IMR-90 (cell line): ENCODE measurements around the gene LPAR1. TPM values are rescaled to one million over a fixed set of nuclear protein-coding genes. Genes with fewer than 3 reads are reported as not detected.

Experiments
- ATAC-seq: fragments of 200-7000 bp; cut with Tn5 transposase; 2 replicates; pipeline ENCODE4 v1.9.1; 2020; ENCODE audit warnings: low read depth, mild to moderate bottlenecking, moderate library complexity
- BruUV-seq: library from RNA; stranded (reverse); fragments of 400-500 nt; replicated peaks from 2 replicates; lab custom pipeline; 2021; lab: Mats Ljungman, UMichigan
- CTCF ChIA-PET: fragments of 300-600 bp; formaldehyde crosslinking; extraction: SDS; loops from one replicate; lab custom pipeline; 2021; ENCODE audit warnings: antibody characterized with exemption; lab: Yijun Ruan, JAX
- POLR2A ChIA-PET: fragments of 300-600 bp; sonication (Branson Sonifier 250); formaldehyde crosslinking; loops from one replicate; lab custom pipeline; 2022; ENCODE audit warnings: antibody characterized with exemption; ENCODE audit not compliant: unreplicated experiment; lab: Charles Lee
- DNase-seq: peaks from one replicate; pipeline ENCODE4 v3.0.0; 2013
- H2AFZ ChIP-seq: replicated peaks from 2 replicates; pipeline ENCODE3; 2013; ENCODE audit warnings: low read length, mild to moderate bottlenecking; ENCODE audit not compliant: poor library complexity
- H2AK5ac ChIP-seq: 2 replicates; pipeline ENCODE4 v1.6.1; 2013; ENCODE audit warnings: low read depth, low read length, inconsistent platforms
- H2AK9ac ChIP-seq: replicated peaks from 2 replicates; pipeline ENCODE3; 2013; ENCODE audit warnings: mild to moderate bottlenecking, low read depth, low read length, moderate library complexity; ENCODE audit not compliant: poor library complexity
- H2BK120ac ChIP-seq: 2 replicates; pipeline ENCODE4 v1.6.1; 2013; ENCODE audit warnings: low read depth, low read length, inconsistent platforms
- H2BK15ac ChIP-seq: 3 replicates; pipeline ENCODE4 v1.6.1; 2013; ENCODE audit warnings: low read depth, low read length, inconsistent platforms
- H2BK20ac ChIP-seq: 2 replicates; pipeline ENCODE4 v1.6.1; 2013; ENCODE audit warnings: low read depth, mild to moderate bottlenecking, inconsistent platforms, low read length, moderate library complexity
- H2BK5ac ChIP-seq: 2 replicates; pipeline ENCODE4 v1.6.1; 2013; ENCODE audit warnings: mild to moderate bottlenecking, low read depth, low read length, inconsistent platforms; ENCODE audit not compliant: poor library complexity, severe bottlenecking
- H3K14ac ChIP-seq: replicated peaks from 2 replicates; pipeline ENCODE4 v1.6.1; 2013; ENCODE audit warnings: low read depth, low read length, inconsistent platforms
- H3K18ac ChIP-seq: 2 replicates; pipeline ENCODE4 v1.6.1; 2013; ENCODE audit warnings: low read depth, low read length, control low read depth
- H3K23ac ChIP-seq: 2 replicates; pipeline ENCODE4 v1.6.1; 2013; ENCODE audit warnings: low read depth, low read length, inconsistent platforms
- H3K27ac ChIP-seq: 2 replicates; pipeline ENCODE4 v1.5.1; 2013; ENCODE audit warnings: mild to moderate bottlenecking, control low read depth, low read length; ENCODE audit not compliant: insufficient read depth
- H3K27me3 ChIP-seq: 2 replicates; pipeline ENCODE4 v1.6.1; 2013; ENCODE audit warnings: low read length; ENCODE audit not compliant: control insufficient read depth, insufficient read depth
- H3K36me3 ChIP-seq: 2 replicates; pipeline ENCODE4 v1.6.1; 2013; ENCODE audit warnings: low read length, mixed read lengths; ENCODE audit not compliant: control insufficient read depth, insufficient read depth
- H3K4ac ChIP-seq: 2 replicates; pipeline ENCODE4 v1.6.1; 2013; ENCODE audit warnings: low read depth, low read length, inconsistent platforms
- H3K4me1 ChIP-seq: 2 replicates; pipeline ENCODE4 v1.6.1; 2013; ENCODE audit warnings: low read length, mixed read lengths; ENCODE audit not compliant: control insufficient read depth, insufficient read depth
- H3K4me2 ChIP-seq: 2 replicates; pipeline ENCODE4 v1.6.1; 2013; ENCODE audit warnings: low read depth, mild to moderate bottlenecking, control low read depth, low read length, moderate library complexity
- H3K4me3 ChIP-seq: 2 replicates; pipeline ENCODE4 v1.5.1; 2013; ENCODE audit warnings: low read depth, mild to moderate bottlenecking, control low read depth, low read length, moderate library complexity; ENCODE audit not compliant: insufficient read depth
- H3K56ac ChIP-seq: 2 replicates; pipeline ENCODE4 v1.6.1; 2013; ENCODE audit warnings: low read length, inconsistent platforms; ENCODE audit not compliant: insufficient read depth; ENCODE audit errors: extremely low read depth
- H3K79me1 ChIP-seq, 2 experiments: 2 replicates each; pipeline ENCODE4 v1.6.1; 2013; ENCODE audit warnings: low read length in 2 of 2, inconsistent platforms in 1 of 2, low read depth in 1 of 2
- H3K9ac ChIP-seq: 2 replicates; pipeline ENCODE4 v1.6.1; 2013; ENCODE audit warnings: low read depth, low read length, control low read depth
- H3K9me1 ChIP-seq: 2 replicates; pipeline ENCODE4 v1.6.1; 2013; ENCODE audit warnings: low read length, inconsistent platforms; ENCODE audit not compliant: insufficient read depth
- H3K9me3 ChIP-seq: 2 replicates; pipeline ENCODE4 v1.6.1; 2013; ENCODE audit warnings: low read length; ENCODE audit not compliant: control insufficient read depth, insufficient read depth
- H4K20me1 ChIP-seq: 2 replicates; pipeline ENCODE4 v1.6.1; 2013; ENCODE audit warnings: low read length, inconsistent platforms; ENCODE audit not compliant: insufficient read depth
- H4K5ac ChIP-seq: 2 replicates; pipeline ENCODE4 v1.6.1; 2013; ENCODE audit warnings: mild to moderate bottlenecking, low read depth, low read length, control low read depth
- H4K8ac ChIP-seq, 2 experiments: 2 replicates each; pipeline ENCODE4 v1.6.1; 2013; ENCODE audit warnings: low read depth in 2 of 2, low read length in 2 of 2, control low read depth in 1 of 2, inconsistent platforms in 1 of 2
- H4K91ac ChIP-seq: 2 replicates; pipeline ENCODE4 v1.6.1; 2013; ENCODE audit warnings: low read depth, low read length, inconsistent platforms; ENCODE audit not compliant: insufficient read depth
- CEBPB ChIP-seq: IDR thresholded peaks from 2 replicates; pipeline ENCODE4 v1.6.1; 2012; ENCODE audit warnings: low read depth, low read length, improper control_type of control experiment
- CHD1 ChIP-seq: IDR thresholded peaks from 2 replicates; pipeline ENCODE4 v1.6.1; 2012; ENCODE audit warnings: low read depth, low read length, improper control_type of control experiment
- CTCF ChIP-seq: conservative IDR thresholded peaks from 2 replicates; pipeline ENCODE4 v1.5.1; 2012; ENCODE audit warnings: mild to moderate bottlenecking, low read depth, low read length, improper control_type of control experiment
- ELK1 ChIP-seq: fragments of 150-350 bp; IDR thresholded peaks from 2 replicates; pipeline ENCODE4 v1.6.1; 2016; ENCODE audit warnings: low read depth, mild to moderate bottlenecking, low read length, moderate library complexity, borderline replicate concordance
- FOS ChIP-seq: fragments of 150-350 bp; IDR thresholded peaks from 2 replicates; pipeline ENCODE4 v1.6.1; 2016; ENCODE audit warnings: low read depth, low read length
- MAFK ChIP-seq: IDR thresholded peaks from 2 replicates; pipeline ENCODE4 v1.6.1; 2012; ENCODE audit warnings: low read depth, low read length, improper control_type of control experiment
- MXI1 ChIP-seq: IDR thresholded peaks from 2 replicates; pipeline ENCODE4 v1.6.1; 2012; ENCODE audit warnings: low read depth, mild to moderate bottlenecking, low read length, moderate library complexity, borderline replicate concordance
- RAD21 ChIP-seq: IDR thresholded peaks from 2 replicates; pipeline ENCODE4 v1.6.1; 2012; ENCODE audit warnings: low read length, improper control_type of control experiment
- SMC3 ChIP-seq: fragments of 150-350 bp; IDR thresholded peaks from 2 replicates; pipeline ENCODE4 v1.6.1; 2016; ENCODE audit warnings: low read depth, mild to moderate bottlenecking, antibody characterized with exemption, low read length, moderate library complexity
- USF2 ChIP-seq: fragments of 150-350 bp; IDR thresholded peaks from 2 replicates; pipeline ENCODE4 v1.6.1; 2017; ENCODE audit warnings: mild to moderate bottlenecking, antibody characterized with exemption, low read length, low read depth
- WGBS, 2 experiments: methylation state at CpG; one replicate each; pipeline versions ENCODE4 v1.1.5 to v1.1.7; 2013; ENCODE audit warnings: missing lambda C conversion rate in 2 of 2; ENCODE audit not compliant: insufficient read length in 1 of 2; ENCODE audit errors: extremely low coverage in 2 of 2; 5-methylcytosine and 5-hydroxymethylcytosine counted together
- dilution Hi-C: fragments of 300-500 bp; cut with HindIII; formaldehyde crosslinking; loops from one replicate; pipeline ENCODE4 v1.14.3; 2018; ENCODE audit warnings: low sequenced_read_pairs; ENCODE audit not compliant: unreplicated experiment
- in situ Hi-C: fragments of 300-500 bp; cut with MboI; formaldehyde crosslinking; loops from 3 replicates; pipeline ENCODE4 v1.14.3; 2019; ENCODE audit warnings: low sequenced_read_pairs, inconsistent platforms, mixed read lengths
- intact Hi-C: fragments of 100-400 bp; cut with micrococcal nuclease; formaldehyde crosslinking; loops from 2 replicates; pipeline ENCODE4 v1.10.0; 2022
- polyA plus RNA-seq, 3 experiments: library from polyadenylated mRNA; depleted of rRNA; stranded (reverse); fragments of >200 nt; gene quantifications; 2 replicates each; pipeline ENCODE4 v1.2.3, GENCODE V29; 2012; ENCODE audit warnings: low replicate concordance in 1 of 3
- total RNA-seq: library from RNA; depleted of rRNA; stranded (reverse); fragments of >200 nt; gene quantifications from 2 replicates; pipeline ENCODE4 v1.2.3, GENCODE V29; 2012

Gene LPAR1
- total and polyA plus RNA-seq, 2 of the 4 experiments (the other 2 are of a cell fraction): 171 to 315 TPM

- no peaks in the 10 kb centered on the region for H3K27me3 ChIP-seq
- DNase-seq (no peak), ATAC-seq (no peak)
- no TSS peak for BruUV-seq
- H3K9me1 ChIP-seq: peaks cover 9% of the 10 kb centered on the region
- no peak overlapping the region for H3K56ac ChIP-seq
- no peak overlapping the region for H2AFZ ChIP-seq
- peaks cover 44 to 78% of the 10 kb centered on the region in 2 experiments for H3K79me1 ChIP-seq
- no peak overlapping the region for H2BK20ac ChIP-seq
- POLR2A ChIA-PET: no interaction called here
- H2BK5ac ChIP-seq: no peak overlapping the region
- H4K5ac ChIP-seq: no peak overlapping the region; the same call in 1 of the 2 replicates
- in situ Hi-C loops: no loop called here
- WGBS, 2 experiments: no CpG with 5 or more reads among the region's 4 CpGs
- H4K20me1 ChIP-seq: peaks cover 56% of the 10 kb centered on the region; the same call in 1 of the 2 replicates
- no peak overlapping the region for H3K4me3 ChIP-seq
- intact Hi-C loops: no loop called here
- peaks cover 6% of the 10 kb centered on the region; the same call in 1 of the 2 replicates for H3K4me1 ChIP-seq
- H3K36me3 ChIP-seq: peaks cover 47% of the 10 kb centered on the region
- dilution Hi-C loops: no loop called here
- no peak overlapping the region for H2BK15ac ChIP-seq
- H4K91ac ChIP-seq: no peak overlapping the region
- no peak overlapping the region for H2BK120ac ChIP-seq
- no peak overlapping the region; the same call in 1 of the 2 replicates for H3K27ac ChIP-seq
- TF ChIP-seq RAD21 (no peak), CHD1 (no peak), ELK1 (no peak), MXI1 (no peak), CEBPB (no peak), MAFK (no peak), SMC3 (no peak), FOS (no peak), USF2 (no peak), CTCF (no peak)
- H4K8ac ChIP-seq: 0 out of 4 replicates have a peak overlapping the region, but pooled peaks of 1 of the 2 experiments have one; percentile 2
- no peak overlapping the region for H3K18ac ChIP-seq
- H3K9me3 ChIP-seq: no peaks in the 10 kb centered on the region
- no peak overlapping the region for H3K23ac ChIP-seq
- H2AK5ac ChIP-seq: no peak overlapping the region
- H3K9ac ChIP-seq: no peak overlapping the region
- H2AK9ac ChIP-seq: no peak overlapping the region
- CTCF ChIA-PET: interaction anchor here (0.9 kb wide), 1 partner anchor 11 kb away, joined by 4 read pairs; no protein-coding TSS in a partner anchor
- H3K14ac ChIP-seq: no peak overlapping the region
- H3K4me2 ChIP-seq: no peak overlapping the region
- no peak overlapping the region for H3K4ac ChIP-seq
These were observed 70.2 kb downstream of the LPAR1 start for GRCh38 chr9:110968096-110968495.
